HFF-Myc (cell line): ENCODE measurements around the gene LTO1.
"Not testable (repeated sequence)": the region's sequence is repeated elsewhere in the genome, so short reads cannot be mapped to it uniquely, and the experiment has no call there.

Source experiments
- DNase-seq: peaks from one replicate; pipeline ENCODE4 v3.0.0-alpha.2; 2011; ENCODE audit warnings: low read depth; ENCODE audit errors: extremely low read depth
- H3K4me3 ChIP-seq: replicated peaks from 2 replicates; pipeline ENCODE4 v1.5.1; 2011; ENCODE audit warnings: low read depth, mild to moderate bottlenecking, control low read depth, low read length
- CTCF ChIP-seq: IDR thresholded peaks from 2 replicates; pipeline ENCODE4 v1.5.1; 2012; ENCODE audit warnings: mild to moderate bottlenecking, low read depth, low read length, control low read depth; ENCODE audit errors: missing control alignments

Gene LTO1

GRCh38 chr11:69632900-69633299 is 42.3 kb downstream of the LTO1 start:
- DNase-seq, result no peak
- TF ChIP-seq CTCF, result no peak
- H3K4me3 ChIP-seq, result no peak overlapping the region

GRCh38 chr11:69630424-69630823 is 44.7 kb downstream of the LTO1 start:
- no peak for DNase-seq
- no peak overlapping the region for H3K4me3 ChIP-seq
- TF ChIP-seq CTCF, result no peak

GRCh38 chr11:69630017-69630416 is 45.1 kb downstream of the LTO1 start:
- no peak for DNase-seq
- H3K4me3 ChIP-seq, result no peak overlapping the region
- TF ChIP-seq CTCF, result no peak

GRCh38 chr11:69627551-69627950 is 47.6 kb downstream of the LTO1 start:
- no peak overlapping the region for H3K4me3 ChIP-seq
- DNase-seq, result no peak
- no peak for TF ChIP-seq CTCF

GRCh38 chr11:69625476-69625875 is 49.7 kb downstream of the LTO1 start:
- TF ChIP-seq CTCF, result no peak
- no peak for DNase-seq
- no peak overlapping the region for H3K4me3 ChIP-seq

GRCh38 chr11:69624293-69624692 is 50.9 kb downstream of the LTO1 start:
- no peak overlapping the region for H3K4me3 ChIP-seq
- no peak for DNase-seq
- no peak for TF ChIP-seq CTCF

- H3K4me3 ChIP-seq, DNase-seq: not testable (repeated sequence)
Observed at GRCh38 chr11:69622097-69622681, 53.0 kb downstream of the LTO1 start.
